CD14-positive monocyte (primary cell): ENCODE results near the gene AP4E1. TPM values are rescaled to one million over a fixed set of nuclear protein-coding genes. Genes with fewer than 3 reads are reported as not detected.

ENCODE experiments used
- DNase-seq, 3 donors: peaks; one replicate each; pipeline ENCODE4 v3.0.0-alpha.2; 2011 to 2022
- H2AFZ ChIP-seq: 2 replicates; pipeline ENCODE4 v1.6.0; 2012; ENCODE audit warnings: mild to moderate bottlenecking, low read depth, low read length, inconsistent platforms; ENCODE audit not compliant: insufficient read depth, poor library complexity, severe bottlenecking
- H3K27ac ChIP-seq, 2 donors: 1 replicate in 1 of 2; 2 replicates in 1 of 2; pipeline ENCODE4 v1.5.1; 2012 to 2013; ENCODE audit warnings: low read length in 2 of 2, control low read depth in 1 of 2, inconsistent platforms in 1 of 2, low read depth in 1 of 2, mild to moderate bottlenecking in 1 of 2
- H3K27me3 ChIP-seq, 2 donors: one replicate each; pipeline versions ENCODE4 v1.6.0 to v1.6.1; 2011 to 2013; ENCODE audit warnings: low read length in 2 of 2; ENCODE audit not compliant: control insufficient read depth in 2 of 2, insufficient read depth in 2 of 2
- H3K36me3 ChIP-seq, 2 donors: replicated peaks in 1 of 2; 1 replicate in 1 of 2; 2 replicates in 1 of 2; pipeline versions ENCODE4 v1.5.1 to v1.6.1; 2012 to 2013; ENCODE audit warnings: low read length in 2 of 2, control low read depth in 1 of 2, inconsistent platforms in 1 of 2, mild to moderate bottlenecking in 1 of 2; ENCODE audit not compliant: insufficient read depth in 2 of 2, control insufficient read depth in 1 of 2
- H3K4me1 ChIP-seq, 2 donors: 1 replicate in 1 of 2; 2 replicates in 1 of 2; pipeline versions ENCODE4 v1.5.1 to v1.6.1; 2012 to 2013; ENCODE audit warnings: low read length in 2 of 2, control low read depth in 1 of 2, inconsistent platforms in 1 of 2, mild to moderate bottlenecking in 1 of 2, moderate library complexity in 1 of 2; ENCODE audit not compliant: insufficient read depth in 2 of 2, control insufficient read depth in 1 of 2
- H3K4me2 ChIP-seq: replicated peaks from 2 replicates; pipeline ENCODE3; 2012; ENCODE audit warnings: low read length, moderate library complexity, mild to moderate bottlenecking; ENCODE audit not compliant: poor library complexity, severe bottlenecking; ENCODE audit errors: extremely low read depth
- H3K4me3 ChIP-seq, 3 experiments: fragments of 200-600 bp in 1 of 3; sonication (generic) in 1 of 3; replicated peaks in 1 of 3; 1 replicate in 2 of 3; 2 replicates in 1 of 3; pipeline ENCODE4 v1.5.1; 2011 to 2013; ENCODE audit warnings: low read length in 3 of 3, mild to moderate bottlenecking in 3 of 3, control low read depth in 2 of 3, low read depth in 2 of 3, inconsistent platforms in 1 of 3, moderate library complexity in 1 of 3
- H3K79me2 ChIP-seq: 2 replicates; pipeline ENCODE4 v1.6.0; 2012; ENCODE audit warnings: mild to moderate bottlenecking, control low read depth, inconsistent platforms, low read length, moderate library complexity; ENCODE audit not compliant: insufficient read depth
- H3K9ac ChIP-seq: 2 replicates; pipeline ENCODE4 v1.6.0; 2017; ENCODE audit warnings: low read length, mild to moderate bottlenecking; ENCODE audit not compliant: insufficient read depth, poor library complexity, severe bottlenecking
- H3K9me3 ChIP-seq, 2 donors: replicated peaks in 1 of 2; 1 replicate in 1 of 2; 2 replicates in 1 of 2; pipeline versions ENCODE4 v1.5.1 to v1.6.1; 2012 to 2013; ENCODE audit warnings: low read length in 2 of 2, control low read depth in 1 of 2; ENCODE audit not compliant: control insufficient read depth in 1 of 2, insufficient read depth in 1 of 2
- H4K20me1 ChIP-seq: 2 replicates; pipeline ENCODE4 v1.6.0; 2012; ENCODE audit warnings: mild to moderate bottlenecking, low read length, control low read depth, moderate library complexity; ENCODE audit not compliant: insufficient read depth
- H3K27ac Mint-ChIP-seq, 7 donors: one replicate each; pipeline ENCODE4 v1.8.0; 2020; ENCODE audit warnings: mild to moderate bottlenecking in 7 of 7, mixed read lengths in 7 of 7, moderate library complexity in 6 of 7, inconsistent platforms in 2 of 7
- H3K27me3 Mint-ChIP-seq, 3 donors: one replicate each; pipeline ENCODE4 v1.8.0; 2021 to 2022; ENCODE audit warnings: low read depth in 3 of 3, mild to moderate bottlenecking in 3 of 3, mixed read lengths in 3 of 3, moderate library complexity in 3 of 3, inconsistent platforms in 1 of 3
- H3K36me3 Mint-ChIP-seq, 2 donors: one replicate each; pipeline ENCODE4 v1.8.0; 2020; ENCODE audit warnings: mixed read lengths in 2 of 2, inconsistent platforms in 1 of 2, mild to moderate bottlenecking in 1 of 2
- H3K4me1 Mint-ChIP-seq: one replicate; pipeline ENCODE4 v1.8.0; 2020; ENCODE audit warnings: mild to moderate bottlenecking, mixed read lengths
- H3K4me3 Mint-ChIP-seq, 2 donors: one replicate each; pipeline ENCODE4 v1.8.0; 2020; ENCODE audit warnings: mild to moderate bottlenecking in 2 of 2, mixed read lengths in 2 of 2, moderate library complexity in 1 of 2
- H3K9me3 Mint-ChIP-seq, 7 donors: one replicate each; pipeline ENCODE4 v1.8.0; 2020 to 2022; ENCODE audit warnings: mixed read lengths in 7 of 7, mild to moderate bottlenecking in 6 of 7, moderate library complexity in 6 of 7, inconsistent platforms in 2 of 7
- CTCF ChIP-seq: fragments of 200-600 bp; IDR thresholded peaks from one replicate; pipeline ENCODE4 v1.8.0; 2022; ENCODE audit warnings: antibody characterized with exemption, mild to moderate bottlenecking
- WGBS: methylation state at CpG from one replicate; pipeline ENCODE4 v1.1.5; 2013; ENCODE audit warnings: missing lambda C conversion rate; ENCODE audit not compliant: insufficient coverage; 5-methylcytosine and 5-hydroxymethylcytosine counted together
- intact Hi-C, 2 donors: fragments of 100-400 bp; cut with micrococcal nuclease; formaldehyde crosslinking; loops; one replicate each; pipeline versions ENCODE4 v1.15.0 to v1.15.1; 2023
- polyA plus RNA-seq, 3 donors: library from polyadenylated mRNA; depleted of rRNA in 1 of 3; unstranded in 2 of 3; stranded (reverse) in 1 of 3; fragments of 300-500 nt in 2 of 3; fragments of >200 nt in 1 of 3; fragmentation: Illumina TruSeq in 2 of 3; gene quantifications; 1 replicate in 2 of 3; 2 replicates in 1 of 3; pipeline ENCODE4 v1.2.3, GENCODE V29; 2012 to 2021

The AP4E1 gene
- polyA plus RNA-seq, 3 donors = 4.1 to 7.7 (median 5.3) TPM

DNA sequence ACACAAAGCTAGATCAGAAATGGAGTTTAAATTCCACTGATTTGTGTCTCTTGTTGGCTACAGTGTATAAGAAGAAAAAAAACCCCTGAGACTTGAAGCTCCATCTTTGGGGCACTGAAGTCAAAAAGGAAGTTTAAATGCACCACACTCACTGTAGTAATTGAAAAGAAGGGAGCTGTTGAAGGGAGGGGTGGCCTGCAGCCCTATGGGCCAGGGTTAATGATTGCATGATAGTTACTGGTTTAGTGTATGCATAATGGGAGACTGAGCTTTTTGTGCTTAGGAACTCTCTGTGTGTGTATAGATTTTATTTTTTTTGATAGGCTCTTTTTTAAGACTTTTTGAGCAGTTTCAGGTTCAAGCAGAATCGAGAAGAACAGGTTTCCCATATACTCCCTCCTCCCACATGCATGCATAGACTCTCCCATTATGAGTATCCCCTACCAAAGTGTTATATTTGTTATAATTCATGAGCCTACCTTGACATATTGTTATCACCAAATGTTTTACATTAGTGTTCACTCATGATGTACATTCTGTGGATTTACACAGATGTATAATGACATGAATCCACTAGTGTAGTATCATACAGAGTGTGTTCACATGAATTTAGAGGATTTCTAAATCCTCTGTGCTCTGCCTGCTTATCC is 98.0 kb downstream of the AP4E1 start:
- DNase-seq = no peak
- no CpG with 5 or more reads among the region's 1 CpG for WGBS
- Histone ChIP-seq H3K9me3 (peaks cover 0 to 4% of the 10 kb centered on the region in 2 donors), H3K27me3 (no peaks in the 10 kb centered on the region), H3K4me2 (no peak overlapping the region), H3K27ac (no peak overlapping the region), H2AFZ (no peak overlapping the region), H3K9ac (no peak overlapping the region), H3K4me1 (peaks cover 0 to 6% of the 10 kb centered on the region in 2 donors), H4K20me1 (no peaks in the 10 kb centered on the region), H3K4me3 (no peak overlapping the region), H3K79me2 (no peaks in the 10 kb centered on the region), H3K36me3 (peaks cover 11 to 45% of the 10 kb centered on the region in 2 donors)
- peaks cover 5% of the 10 kb centered on the region for H3K4me1 Mint-ChIP-seq
- H3K36me3 Mint-ChIP-seq = peaks cover 45 to 54% of the 10 kb centered on the region in 2 donors
- no peak overlapping the region for H3K27ac Mint-ChIP-seq
- intact Hi-C loops = no loop called here
- peaks cover 0 to 8% (median 4%) of the 10 kb centered on the region in 7 donors for H3K9me3 Mint-ChIP-seq
- no peaks in the 10 kb centered on the region for H3K27me3 Mint-ChIP-seq
- no peak for TF ChIP-seq CTCF
- H3K4me3 Mint-ChIP-seq = no peak overlapping the region

- no peaks in the 10 kb centered on the region for H3K27me3 ChIP-seq
- Mint-ChIP-seq H3K4me3 (no peak overlapping the region), H3K9me3 (peaks cover 0 to 8% (median 4%) of the 10 kb centered on the region in 7 donors), H3K36me3 (peaks cover 40 to 49% of the 10 kb centered on the region in 2 donors), H3K27ac (no peak overlapping the region), H3K27me3 (no peaks in the 10 kb centered on the region), H3K4me1 (peaks cover 5% of the 10 kb centered on the region)
- TF ChIP-seq CTCF = no peak
- whole genome bisulfite sequencing = 94% methylated on average over 2 of the region's 4 CpGs
- no peak for DNase-seq
- peaks cover 0 to 6% of the 10 kb centered on the region in 2 donors for H3K4me1 ChIP-seq
- no peak overlapping the region for H3K27ac ChIP-seq
- H3K4me3 ChIP-seq = no peak overlapping the region
- peaks cover 8 to 37% of the 10 kb centered on the region in 2 donors for H3K36me3 ChIP-seq
- no peak overlapping the region for H3K9ac ChIP-seq
- no peaks in the 10 kb centered on the region for H3K79me2 ChIP-seq
- peaks cover 0 to 4% of the 10 kb centered on the region in 2 donors for H3K9me3 ChIP-seq
- no peak overlapping the region for H2AFZ ChIP-seq
- no peaks in the 10 kb centered on the region for H4K20me1 ChIP-seq
- intact Hi-C loops = no loop called here
- H3K4me2 ChIP-seq = no peak overlapping the region
These were observed 98.7 kb downstream of the AP4E1 start for GRCh38 chr15:51007131-51007666.
